Right cardiac atrium (tissue), 5 donors: Measurements from ENCODE around the gene SPATA31E1. TPM values are rescaled to one million over a fixed set of nuclear protein-coding genes. Genes with fewer than 3 reads are reported as not detected.

ENCODE experiments used
- ATAC-seq, 2 donors: fragments of 200-7000 bp; cut with Tn5 transposase; one replicate each; pipeline versions ENCODE4 v1.8.0 to v1.9.1; 2020; ENCODE audit warnings: moderate library complexity in 2 of 2, mild to moderate bottlenecking in 1 of 2
- DNase-seq, 3 donors: peaks; one replicate each; pipeline ENCODE4 v3.0.0-alpha.2; 2020
- H3K27ac ChIP-seq: one replicate; pipeline ENCODE4 v1.5.1; 2013; ENCODE audit warnings: mild to moderate bottlenecking, low read length, control low read depth, moderate library complexity
- H3K27me3 ChIP-seq: one replicate; pipeline ENCODE4 v1.6.1; 2013; ENCODE audit not compliant: control insufficient read depth, insufficient read depth
- H3K4me1 ChIP-seq: one replicate; pipeline ENCODE4 v1.6.1; 2013; ENCODE audit warnings: low read length; ENCODE audit not compliant: control insufficient read depth, insufficient read depth
- H3K4me3 ChIP-seq: one replicate; pipeline ENCODE4 v1.5.1; 2013; ENCODE audit warnings: low read length, control low read depth
- H3K9me3 ChIP-seq: one replicate; pipeline ENCODE4 v1.6.1; 2013; ENCODE audit warnings: low read length; ENCODE audit not compliant: control insufficient read depth
- WGBS: extraction: QIAGEN DNeasy Blood & Tissue Kit; methylation state at CpG from one replicate; pipeline ENCODE4 v1.1.7; 2013; 5-methylcytosine and 5-hydroxymethylcytosine counted together
- intact Hi-C, 4 donors: fragments of 100-400 bp; cut with DNase I; formaldehyde crosslinking; loops; one replicate each; pipeline versions ENCODE4 v1.11.0 to v1.14.0; 2022 to 2023
- polyA plus RNA-seq: library from polyadenylated mRNA; stranded (reverse); fragments of 200-250 nt; gene quantifications from one replicate; pipeline ENCODE4 v1.2.3, GENCODE V29; 2013
- total RNA-seq, 4 donors: library from RNA; stranded (reverse); fragmentation: NEBNext Ultra II Directional; extraction: Animal tissue kit (Norgen Biotek cat#: 25700); gene quantifications; one replicate each; pipeline ENCODE4 v1.2.1, GENCODE V29; 2021
- donor health status: healthy with polysubstance abuse.
- donor health status: DM: no; HTN: yes; CAD: no.
- donor health status: DM: no; HTN: no; CAD: no.
- donor health status: DM: no; HTN: yes; CAD: no; lungs with severe emphysema.
- donor health status: DM: yes; HTN: yes; CAD: no.

SPATA31E1 gene
- total and polyA plus RNA-seq, 5 donors, result not detected

GRCh38 chr9:87864915-87865314 is 17.8 kb upstream of the SPATA31E1 start:
- Histone ChIP-seq H3K4me1 (no peaks in the 10 kb centered on the region), H3K27ac (no peak overlapping the region), H3K4me3 (no peak overlapping the region), H3K27me3 (no peaks in the 10 kb centered on the region), H3K9me3 (no peaks in the 10 kb centered on the region)
- ATAC-seq, result no peak
- WGBS, result 92% methylated on average over 3 of the region's 3 CpGs
- intact Hi-C loops, result no loop called here
- no peak for DNase-seq

GRCh38 chr9:87865626-87866025 is 17.1 kb upstream of the SPATA31E1 start:
- WGBS, result 83% methylated on average over 3 of the region's 3 CpGs
- Histone ChIP-seq H3K9me3 (no peaks in the 10 kb centered on the region), H3K27ac (no peak overlapping the region), H3K4me3 (no peak overlapping the region), H3K4me1 (no peaks in the 10 kb centered on the region), H3K27me3 (no peaks in the 10 kb centered on the region)
- DNase-seq (no peak), ATAC-seq (no peak)
- intact Hi-C loops, result no loop called here

GRCh38 chr9:87867391-87867790 is 15.3 kb upstream of the SPATA31E1 start:
- Histone ChIP-seq H3K4me1 (no peaks in the 10 kb centered on the region), H3K27me3 (no peaks in the 10 kb centered on the region), H3K4me3 (no peak overlapping the region), H3K27ac (no peak overlapping the region), H3K9me3 (no peaks in the 10 kb centered on the region)
- intact Hi-C loops, result no loop called here
- 77% methylated on average over 7 of the region's 7 CpGs for WGBS
- DNase-seq (peak in 1 of 3 donors; percentile 24), ATAC-seq (no peak)

- ATAC-seq (no peak), DNase-seq (peak in 1 of 3 donors; percentile 30)
- WGBS, result 92% methylated on average over 9 of the region's 9 CpGs
- intact Hi-C loops, result no loop called here
- no peaks in the 10 kb centered on the region for H3K27me3 ChIP-seq
- no peaks in the 10 kb centered on the region for H3K9me3 ChIP-seq
- no peaks in the 10 kb centered on the region for H3K4me1 ChIP-seq
- H3K27ac ChIP-seq, result no peak overlapping the region
- no peak overlapping the region for H3K4me3 ChIP-seq
Observed at GRCh38 chr9:87868175-87868574, 14.5 kb upstream of the SPATA31E1 start.

- H3K4me1 ChIP-seq, result no peaks in the 10 kb centered on the region
- intact Hi-C loops, result no loop called here
- WGBS, result 58% methylated on average over 3 of the region's 3 CpGs
- no peak overlapping the region for H3K27ac ChIP-seq
- no peaks in the 10 kb centered on the region for H3K9me3 ChIP-seq
- DNase-seq (no peak), ATAC-seq (no peak)
- H3K27me3 ChIP-seq, result no peaks in the 10 kb centered on the region
- no peak overlapping the region for H3K4me3 ChIP-seq
Observed at GRCh38 chr9:87868635-87869034, 14.0 kb upstream of the SPATA31E1 start.

- no peaks in the 10 kb centered on the region for H3K27me3 ChIP-seq
- WGBS, result 84% methylated on average over 11 of the region's 11 CpGs
- H3K4me3 ChIP-seq, result no peak overlapping the region
- DNase-seq, result peak in 1 of 3 donors; percentile 37
- no peaks in the 10 kb centered on the region for H3K4me1 ChIP-seq
- ATAC-seq, result no peak
- no peak overlapping the region for H3K27ac ChIP-seq
- intact Hi-C loops, result no loop called here
- no peaks in the 10 kb centered on the region for H3K9me3 ChIP-seq
Observed at GRCh38 chr9:87869082-87869481, 13.6 kb upstream of the SPATA31E1 start.

GRCh38 chr9:87871425-87872078 is 11.1 kb upstream of the SPATA31E1 start:
- peak in 1 of 3 donors; percentile 53 for DNase-seq
- Histone ChIP-seq H3K4me1 (no peaks in the 10 kb centered on the region), H3K27ac (no peak overlapping the region), H3K4me3 (no peak overlapping the region), H3K9me3 (no peaks in the 10 kb centered on the region), H3K27me3 (no peaks in the 10 kb centered on the region)
- WGBS, result 83% methylated on average over 7 of the region's 7 CpGs
- intact Hi-C loops, result no loop called here
- no peak for ATAC-seq

- DNase-seq, result no peak
- WGBS, result 54% methylated on average over 8 of the region's 8 CpGs
- ATAC-seq, result no peak
- no peaks in the 10 kb centered on the region for H3K9me3 ChIP-seq
- H3K4me3 ChIP-seq, result no peak overlapping the region
- no peaks in the 10 kb centered on the region for H3K4me1 ChIP-seq
- intact Hi-C loops, result no loop called here
- no peak overlapping the region for H3K27ac ChIP-seq
- no peaks in the 10 kb centered on the region for H3K27me3 ChIP-seq
Observed at GRCh38 chr9:87872079-87872624, 10.5 kb upstream of the SPATA31E1 start.

- intact Hi-C loops, result no loop called here
- peak in 1 of 2 donors; percentile 12 for ATAC-seq
- 95% methylated on average over 5 of the region's 5 CpGs for WGBS
- Histone ChIP-seq H3K4me3 (no peak overlapping the region), H3K27ac (no peak overlapping the region), H3K9me3 (no peaks in the 10 kb centered on the region), H3K27me3 (no peaks in the 10 kb centered on the region), H3K4me1 (no peaks in the 10 kb centered on the region)
- no peak for DNase-seq
Observed at GRCh38 chr9:87873607-87874303, 8.9 kb upstream of the SPATA31E1 start.

- Histone ChIP-seq H3K9me3 (no peaks in the 10 kb centered on the region), H3K27ac (no peak overlapping the region), H3K27me3 (no peaks in the 10 kb centered on the region), H3K4me1 (no peaks in the 10 kb centered on the region), H3K4me3 (no peak overlapping the region)
- WGBS, result 64% methylated on average over 7 of the region's 7 CpGs
- ATAC-seq, result no peak
- intact Hi-C loops, result no loop called here
- DNase-seq, result no peak
Observed at GRCh38 chr9:87874304-87874623, 8.4 kb upstream of the SPATA31E1 start.

GRCh38 chr9:87875060-87875459 is 7.6 kb upstream of the SPATA31E1 start:
- Histone ChIP-seq H3K9me3 (no peaks in the 10 kb centered on the region), H3K27me3 (no peaks in the 10 kb centered on the region)
- no peak for ATAC-seq

More at GRCh38 chr9:87875060-87875459, 7.6 kb upstream of the SPATA31E1 start:
- Histone ChIP-seq H3K27ac (no peak overlapping the region), H3K4me1 (no peaks in the 10 kb centered on the region), H3K4me3 (no peak overlapping the region)
- no peak for DNase-seq
- intact Hi-C loops, result no loop called here
